Measurements from ENCODE around the gene CDK18.

Gene CDK18

GRCh38 chr1:205530116-205530515 is 25.6 kb downstream of the CDK18 start:
- no peak for TF ChIP-seq CTCF (IDR thresholded peaks at IDR 0.05)

GRCh38 chr1:205531191-205532025 is 26.9 kb downstream of the CDK18 start:
- no peak for TF ChIP-seq CTCF (IDR thresholded peaks at IDR 0.05)

- TF ChIP-seq CTCF (IDR thresholded peaks at IDR 0.05): no peak
Observed at GRCh38 chr1:205532026-205532898, 27.8 kb downstream of the CDK18 start.

DNA sequence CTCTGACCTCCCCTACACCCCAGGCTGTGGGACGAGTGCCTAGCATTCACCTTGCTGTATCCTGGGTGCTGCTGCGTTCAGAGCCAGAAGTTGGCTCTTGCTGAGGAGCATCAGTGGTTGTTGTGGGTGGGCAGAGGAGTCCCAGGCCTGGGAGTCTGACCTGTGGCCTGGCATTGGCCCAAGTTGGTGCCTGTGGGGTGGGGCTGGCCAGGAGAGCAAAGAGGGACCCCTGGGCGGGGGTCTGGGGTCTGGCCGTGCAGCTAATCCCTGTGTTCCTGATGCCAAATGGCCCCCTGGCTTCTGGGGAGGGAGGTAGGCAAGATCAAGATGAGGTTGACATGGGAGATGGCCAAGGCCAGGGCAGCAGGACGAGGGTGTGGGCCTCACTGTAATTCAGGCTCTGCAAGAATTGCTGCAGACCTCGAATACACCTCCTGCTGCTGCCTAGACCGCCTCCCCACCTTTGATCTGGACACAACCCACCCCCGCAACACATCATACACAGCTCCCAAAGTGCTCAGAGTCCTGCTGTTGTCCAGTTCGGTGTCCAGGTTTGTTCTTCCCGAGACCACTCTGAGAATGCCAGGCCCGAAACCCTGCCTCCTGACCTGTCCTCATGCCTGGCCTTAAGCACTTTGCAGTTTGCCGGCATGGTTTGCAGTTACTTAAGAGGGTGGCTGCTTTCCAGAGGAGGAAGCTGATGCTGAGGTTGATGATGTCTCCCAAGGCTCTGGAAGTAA is 28.7 kb downstream of the CDK18 start:
- no peak for TF ChIP-seq CTCF (IDR thresholded peaks at IDR 0.05)

- TF ChIP-seq CTCF (IDR thresholded peaks at IDR 0.05): no peak
Observed at GRCh38 chr1:205533748-205534443, 29.4 kb downstream of the CDK18 start.

DNA sequence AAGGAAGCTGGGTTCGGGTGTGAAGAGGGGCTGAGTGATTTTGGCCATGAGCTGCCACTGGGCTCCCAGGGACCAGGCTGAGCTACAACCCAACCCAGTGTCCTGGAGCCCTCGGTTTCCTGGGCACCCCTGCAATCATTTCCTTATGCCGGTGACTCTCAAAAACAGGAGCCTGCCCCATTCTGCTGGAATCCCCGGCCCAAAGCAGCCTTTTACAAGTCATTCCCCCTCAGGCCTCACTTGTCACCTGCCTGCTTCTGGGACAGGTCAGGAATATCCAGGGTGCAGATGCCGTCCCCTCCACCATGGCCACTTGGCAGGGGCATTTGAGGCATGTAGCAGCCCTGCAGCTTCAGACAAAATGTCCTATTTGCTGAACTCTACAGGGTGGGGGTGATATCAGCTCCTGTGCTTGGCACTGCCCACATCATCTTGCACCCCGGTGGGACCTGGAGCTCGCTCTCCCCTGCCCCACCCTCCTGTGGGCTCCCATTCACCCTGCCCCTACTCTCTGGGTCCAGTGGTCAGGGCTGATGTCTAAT is 30.0 kb downstream of the CDK18 start:
- no peak for TF ChIP-seq CTCF (IDR thresholded peaks at IDR 0.05)

All from LNCAP (cell line).